PC-3 (cell line): ENCODE measurements around the gene ZNF226. TPM values are rescaled to one million over a fixed set of nuclear protein-coding genes. Genes with fewer than 3 reads are reported as not detected.

Source experiments
- ATAC-seq: fragments of 200-7000 bp; cut with Tn5 transposase; 2 replicates; pipeline ENCODE4 v1.9.1; 2020; ENCODE audit warnings: mild to moderate bottlenecking, moderate library complexity
- BruUV-seq: library from RNA; stranded (reverse); fragments of 400-500 nt; replicated peaks from 2 replicates; lab custom pipeline; 2021; lab: Mats Ljungman, UMichigan
- CTCF ChIA-PET: fragments of 300-600 bp; sonication (Branson Sonifier 250); formaldehyde crosslinking; loops from one replicate; lab custom pipeline; 2022; ENCODE audit warnings: antibody characterized with exemption; lab: Charles Lee
- POLR2A ChIA-PET: fragments of 300-600 bp; sonication (Branson Sonifier 250); formaldehyde crosslinking; loops from one replicate; lab custom pipeline; 2022; ENCODE audit warnings: antibody characterized with exemption; ENCODE audit not compliant: unreplicated experiment; lab: Charles Lee
- DNase-seq: peaks from one replicate; pipeline ENCODE4 v3.0.0-alpha.2; 2015
- H2AFZ ChIP-seq: fragments of 300-600 bp; sonication (generic); 2 replicates; pipeline ENCODE4 v1.6.0; 2016; ENCODE audit warnings: antibody characterized with exemption, low read length
- H3F3A ChIP-seq: fragments of 300-600 bp; sonication (generic); one replicate; pipeline ENCODE4 v1.6.0; 2017; ENCODE audit warnings: antibody characterized with exemption, low read length, control low read depth, mild to moderate bottlenecking; ENCODE audit not compliant: unreplicated experiment
- H3K27ac ChIP-seq: fragments of 300-600 bp; sonication (generic); 2 replicates; pipeline ENCODE4 v1.5.1; 2016; ENCODE audit warnings: mild to moderate bottlenecking, low read length
- H3K27me3 ChIP-seq: fragments of 300-600 bp; sonication (generic); 2 replicates; pipeline ENCODE4 v1.6.1; 2016; ENCODE audit warnings: low read length, mixed read lengths
- H3K36me3 ChIP-seq: fragments of 300-600 bp; sonication (generic); 2 replicates; pipeline ENCODE4 v1.6.1; 2016; ENCODE audit warnings: low read depth, mixed run types, low read length, mixed read lengths
- H3K4me1 ChIP-seq: fragments of 300-600 bp; sonication (generic); 2 replicates; pipeline ENCODE4 v1.5.1; 2016; ENCODE audit warnings: low read length; ENCODE audit not compliant: insufficient read depth
- H3K4me2 ChIP-seq: fragments of 300-600 bp; sonication (generic); 2 replicates; pipeline ENCODE4 v1.6.0; 2016; ENCODE audit warnings: low read length
- H3K4me3 ChIP-seq: fragments of 300-600 bp; sonication (generic); 2 replicates; pipeline ENCODE4 v1.5.1; 2016; ENCODE audit warnings: mild to moderate bottlenecking, low read length, mixed read lengths
- H3K79me2 ChIP-seq: fragments of 300-600 bp; sonication (generic); 2 replicates; pipeline ENCODE4 v1.6.1; 2017; ENCODE audit warnings: low read length, mixed read lengths
- H3K9ac ChIP-seq: fragments of 300-600 bp; sonication (generic); 2 replicates; pipeline ENCODE4 v1.6.0; 2016; ENCODE audit warnings: mild to moderate bottlenecking, low read length
- H3K9me2 ChIP-seq: fragments of 300-600 bp; sonication (generic); replicated peaks from 2 replicates; pipeline ENCODE4 v1.6.1; 2016; ENCODE audit warnings: mixed run types, low read length, mixed read lengths
- H3K9me3 ChIP-seq: fragments of 300-600 bp; sonication (generic); 2 replicates; pipeline ENCODE4 v1.6.1; 2016; ENCODE audit warnings: low read length, mixed read lengths
- H4K20me1 ChIP-seq: fragments of 300-600 bp; sonication (generic); 2 replicates; pipeline ENCODE4 v1.6.1; 2016; ENCODE audit warnings: low read length, mixed read lengths
- EZH2 ChIP-seq: fragments of 300-600 bp; sonication (generic); IDR thresholded peaks from one replicate; pipeline ENCODE4 v1.6.1; 2017; ENCODE audit warnings: antibody characterized with exemption, mild to moderate bottlenecking, low read length; ENCODE audit not compliant: unreplicated experiment
- EZH2phosphoT487 ChIP-seq: fragments of 300-600 bp; sonication (generic); IDR thresholded peaks from 2 replicates; pipeline ENCODE4 v1.6.1; 2018; ENCODE audit warnings: mild to moderate bottlenecking, antibody characterized with exemption, low read length, borderline replicate concordance
- intact Hi-C: fragments of 100-400 bp; cut with micrococcal nuclease; formaldehyde crosslinking; loops from 2 replicates; pipeline ENCODE4 v1.9.0; 2023
- total RNA-seq: library from RNA; depleted of rRNA; stranded (reverse); fragments of >200 nt; gene quantifications from 2 replicates; pipeline ENCODE4 v1.2.3, GENCODE V29; 2014
- TF ChIP-seq, protein P1 (sequence below): fragments of 300-600 bp; sonication (generic); conservative IDR thresholded peaks from 2 replicates; pipeline ENCODE4 v1.5.1; 2017; ENCODE audit warnings: antibody characterized with exemption, low read depth, mild to moderate bottlenecking, low read length

Gene ZNF226
- total RNA-seq, 1 experiment from 2014 or later, result 6.0 TPM

DNA sequence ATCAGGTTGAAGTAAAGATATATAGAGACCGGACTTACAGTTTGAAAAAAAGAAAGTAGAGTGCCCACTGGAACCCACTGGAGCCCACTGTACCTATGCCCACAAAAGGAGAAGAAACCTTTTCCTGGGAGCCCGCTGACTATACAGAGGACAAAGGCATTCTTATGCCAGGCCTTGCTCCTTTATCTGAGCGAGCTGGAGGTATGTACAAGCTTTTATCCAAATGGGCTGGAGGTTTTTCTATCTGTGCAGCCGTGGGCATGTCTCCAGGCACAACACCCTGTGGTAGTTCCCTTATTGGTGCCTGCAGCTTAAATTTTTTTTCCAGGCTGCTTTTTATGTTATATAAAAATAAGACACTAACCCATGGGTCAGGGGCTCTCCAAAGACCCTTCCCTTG, 15.1 kb upstream of the ZNF226 start:
- H3K9me2 ChIP-seq, result no peaks in the 10 kb centered on the region
- no peaks in the 10 kb centered on the region for H3K4me1 ChIP-seq
- no peaks in the 10 kb centered on the region for H3K27me3 ChIP-seq
- ChIA-PET POLR2A (no interaction called here), CTCF (no interaction called here)
- no peak overlapping the region for H3K4me2 ChIP-seq
- no peaks in the 10 kb centered on the region for H4K20me1 ChIP-seq
- no peak overlapping the region for H2AFZ ChIP-seq
- no peak overlapping the region for H3K4me3 ChIP-seq
- no peak overlapping the region for H3K27ac ChIP-seq
- DNase-seq, result no peak
- H3K9me3 ChIP-seq, result no peaks in the 10 kb centered on the region
- no peak for ATAC-seq
- peaks cover 16% of the 10 kb centered on the region for H3K36me3 ChIP-seq
- no peaks in the 10 kb centered on the region for H3K79me2 ChIP-seq
- BruUV-seq, result no TSS peak
- H3F3A ChIP-seq, result no peaks in the 10 kb centered on the region
- H3K9ac ChIP-seq, result no peak overlapping the region
- TF ChIP-seq EZH2, result no peak
- no peak for TF ChIP-seq EZH2phosphoT487
- TF ChIP-seq, protein P1, sequence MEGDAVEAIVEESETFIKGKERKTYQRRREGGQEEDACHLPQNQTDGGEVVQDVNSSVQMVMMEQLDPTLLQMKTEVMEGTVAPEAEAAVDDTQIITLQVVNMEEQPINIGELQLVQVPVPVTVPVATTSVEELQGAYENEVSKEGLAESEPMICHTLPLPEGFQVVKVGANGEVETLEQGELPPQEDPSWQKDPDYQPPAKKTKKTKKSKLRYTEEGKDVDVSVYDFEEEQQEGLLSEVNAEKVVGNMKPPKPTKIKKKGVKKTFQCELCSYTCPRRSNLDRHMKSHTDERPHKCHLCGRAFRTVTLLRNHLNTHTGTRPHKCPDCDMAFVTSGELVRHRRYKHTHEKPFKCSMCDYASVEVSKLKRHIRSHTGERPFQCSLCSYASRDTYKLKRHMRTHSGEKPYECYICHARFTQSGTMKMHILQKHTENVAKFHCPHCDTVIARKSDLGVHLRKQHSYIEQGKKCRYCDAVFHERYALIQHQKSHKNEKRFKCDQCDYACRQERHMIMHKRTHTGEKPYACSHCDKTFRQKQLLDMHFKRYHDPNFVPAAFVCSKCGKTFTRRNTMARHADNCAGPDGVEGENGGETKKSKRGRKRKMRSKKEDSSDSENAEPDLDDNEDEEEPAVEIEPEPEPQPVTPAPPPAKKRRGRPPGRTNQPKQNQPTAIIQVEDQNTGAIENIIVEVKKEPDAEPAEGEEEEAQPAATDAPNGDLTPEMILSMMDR, result no peak
- intact Hi-C loops, result no loop called here

DNA sequence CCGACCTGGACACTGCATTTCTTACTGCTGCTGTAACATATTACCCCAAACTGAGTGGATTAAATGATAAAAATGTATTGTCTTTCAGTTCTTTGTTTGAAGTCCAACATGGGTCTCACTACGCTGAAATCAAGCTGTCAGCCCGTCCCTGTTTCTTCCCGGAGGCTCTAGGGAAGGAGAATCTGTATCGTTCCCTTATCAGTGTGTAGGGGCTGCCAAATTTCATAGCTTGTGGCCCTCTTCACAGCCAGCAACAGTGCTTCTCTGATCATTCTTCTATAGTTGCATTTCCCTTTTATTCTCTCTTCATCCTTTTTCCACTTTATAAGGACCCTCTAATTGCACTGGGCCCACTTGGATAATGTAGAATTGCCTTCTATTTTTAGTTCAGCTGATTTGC, 13.4 kb upstream of the ZNF226 start:
- peaks cover 28% of the 10 kb centered on the region for H3K36me3 ChIP-seq
- TF ChIP-seq, protein P1, result no peak
- TF ChIP-seq EZH2 (no peak), EZH2phosphoT487 (no peak)
- no peak overlapping the region for H3K4me2 ChIP-seq
- H3K4me1 ChIP-seq, result no peaks in the 10 kb centered on the region
- peaks cover 5% of the 10 kb centered on the region for H3K9me3 ChIP-seq
- no peaks in the 10 kb centered on the region for H3K79me2 ChIP-seq
- H4K20me1 ChIP-seq, result no peaks in the 10 kb centered on the region
- no peak for ATAC-seq
- ChIA-PET POLR2A (no interaction called here), CTCF (no interaction called here)
- no peaks in the 10 kb centered on the region for H3K9me2 ChIP-seq
- H3K27ac ChIP-seq, result no peak overlapping the region
- no peak overlapping the region for H2AFZ ChIP-seq
- H3K4me3 ChIP-seq, result no peak overlapping the region
- no peak for DNase-seq
- H3K9ac ChIP-seq, result no peak overlapping the region
- no peaks in the 10 kb centered on the region for H3K27me3 ChIP-seq
- intact Hi-C loops, result no loop called here
- no TSS peak for BruUV-seq
- no peaks in the 10 kb centered on the region for H3F3A ChIP-seq

DNA sequence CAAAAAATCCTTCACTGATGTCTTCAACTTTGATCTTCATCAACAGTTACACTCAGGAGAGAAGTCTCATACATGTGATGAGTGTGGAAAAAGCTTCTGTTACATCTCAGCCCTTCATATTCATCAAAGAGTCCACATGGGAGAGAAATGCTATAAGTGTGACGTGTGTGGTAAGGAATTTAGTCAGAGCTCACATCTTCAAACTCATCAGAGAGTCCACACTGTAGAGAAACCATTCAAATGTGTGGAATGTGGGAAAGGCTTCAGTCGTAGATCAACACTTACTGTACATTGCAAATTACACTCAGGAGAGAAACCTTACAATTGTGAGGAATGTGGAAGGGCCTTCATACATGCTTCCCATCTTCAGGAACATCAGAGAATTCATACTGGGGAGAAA, 8.4 kb upstream of the ZNF226 start:
- H3K9me3 ChIP-seq, result peaks cover 14% of the 10 kb centered on the region
- BruUV-seq, result TSS peak; percentile 19
- ChIA-PET CTCF (no interaction called here), POLR2A (no interaction called here)
- no peaks in the 10 kb centered on the region for H4K20me1 ChIP-seq
- peak overlapping the region; percentile 3; the same call in 1 of the 2 replicates for H3K4me3 ChIP-seq
- no peaks in the 10 kb centered on the region for H3K4me1 ChIP-seq
- H3K79me2 ChIP-seq, result no peaks in the 10 kb centered on the region
- ATAC-seq, result no peak
- TF ChIP-seq EZH2, result no peak
- TF ChIP-seq, protein P1, result no peak
- no peak for TF ChIP-seq EZH2phosphoT487
- H3K27me3 ChIP-seq, result no peaks in the 10 kb centered on the region
- H3K9me2 ChIP-seq, result no peaks in the 10 kb centered on the region
- peaks cover 43% of the 10 kb centered on the region for H3K36me3 ChIP-seq
- intact Hi-C loops, result no loop called here
- no peak overlapping the region for H3K4me2 ChIP-seq
- no peak overlapping the region for H3K9ac ChIP-seq
- no peak overlapping the region for H3K27ac ChIP-seq
- no peak for DNase-seq
- H3F3A ChIP-seq, result no peaks in the 10 kb centered on the region
- H2AFZ ChIP-seq, result no peak overlapping the region
